GM13977 (cell line): Measurements from ENCODE around the gene HEPACAM.

Experiments used
- DNase-seq: peaks from one replicate; pipeline ENCODE4 v3.0.0; 2012; ENCODE audit warnings: low spot score
- in situ Hi-C: fragments of 300-500 bp; cut with MboI; formaldehyde crosslinking; loops from one replicate; pipeline ENCODE4 v1.12.0; 2022; ENCODE audit warnings: low sequenced_read_pairs, low pct_unique_long_range_greater_than_20kb, mixed read lengths, inconsistent platforms; ENCODE audit not compliant: unreplicated experiment
- TF ChIP-seq, protein P1 (sequence below): IDR thresholded peaks from 2 replicates; pipeline ENCODE4 v1.5.1; 2012; ENCODE audit warnings: mild to moderate bottlenecking, control low read depth; ENCODE audit not compliant: insufficient read depth; ENCODE audit errors: extremely low read depth, missing control alignments

The HEPACAM gene

DNA sequence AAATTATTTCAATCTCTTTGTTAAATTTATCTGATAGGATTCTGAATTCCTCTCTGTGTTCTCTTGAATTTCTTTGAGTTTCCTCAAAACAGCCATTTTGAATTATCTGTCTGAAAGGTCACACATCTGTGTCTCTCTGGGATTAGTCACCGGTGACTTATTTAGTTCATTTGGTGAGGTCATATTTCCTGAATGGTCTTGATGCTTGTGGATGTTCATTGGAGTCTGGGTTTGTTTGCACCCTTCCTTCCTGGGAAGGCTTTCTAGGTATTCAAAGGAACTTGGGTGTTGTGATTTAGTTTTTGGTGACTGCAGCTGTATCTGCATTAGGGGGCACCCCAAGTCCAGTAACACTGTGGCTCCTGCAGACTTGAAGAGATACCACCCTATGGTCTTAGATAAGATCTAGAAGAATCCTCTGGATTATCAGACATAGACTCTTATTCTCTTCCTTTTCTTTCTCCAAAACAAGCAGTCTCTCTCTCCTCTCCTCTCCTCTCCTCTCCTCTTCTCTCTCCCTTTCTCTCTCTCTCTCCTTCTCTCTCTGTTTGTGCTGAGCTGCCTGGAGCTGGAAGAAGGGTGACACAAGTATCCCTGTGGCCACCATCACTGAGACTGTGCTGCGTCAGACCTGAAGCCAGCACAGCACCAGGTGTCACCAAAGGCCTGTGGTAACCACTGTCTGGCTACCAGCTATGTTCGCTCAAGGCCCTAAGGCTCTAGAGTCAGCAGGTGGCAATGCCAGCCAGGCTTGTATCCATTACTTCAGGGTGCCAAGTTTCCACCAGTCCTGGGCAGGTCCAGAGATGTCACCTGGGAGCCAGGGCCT is 20.1 kb downstream of the HEPACAM start:
- TF ChIP-seq, protein P1, sequence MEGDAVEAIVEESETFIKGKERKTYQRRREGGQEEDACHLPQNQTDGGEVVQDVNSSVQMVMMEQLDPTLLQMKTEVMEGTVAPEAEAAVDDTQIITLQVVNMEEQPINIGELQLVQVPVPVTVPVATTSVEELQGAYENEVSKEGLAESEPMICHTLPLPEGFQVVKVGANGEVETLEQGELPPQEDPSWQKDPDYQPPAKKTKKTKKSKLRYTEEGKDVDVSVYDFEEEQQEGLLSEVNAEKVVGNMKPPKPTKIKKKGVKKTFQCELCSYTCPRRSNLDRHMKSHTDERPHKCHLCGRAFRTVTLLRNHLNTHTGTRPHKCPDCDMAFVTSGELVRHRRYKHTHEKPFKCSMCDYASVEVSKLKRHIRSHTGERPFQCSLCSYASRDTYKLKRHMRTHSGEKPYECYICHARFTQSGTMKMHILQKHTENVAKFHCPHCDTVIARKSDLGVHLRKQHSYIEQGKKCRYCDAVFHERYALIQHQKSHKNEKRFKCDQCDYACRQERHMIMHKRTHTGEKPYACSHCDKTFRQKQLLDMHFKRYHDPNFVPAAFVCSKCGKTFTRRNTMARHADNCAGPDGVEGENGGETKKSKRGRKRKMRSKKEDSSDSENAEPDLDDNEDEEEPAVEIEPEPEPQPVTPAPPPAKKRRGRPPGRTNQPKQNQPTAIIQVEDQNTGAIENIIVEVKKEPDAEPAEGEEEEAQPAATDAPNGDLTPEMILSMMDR: no peak
- in situ Hi-C loops: no loop called here

GRCh38 chr11:124902616-124903015 is 33.2 kb downstream of the HEPACAM start:
- in situ Hi-C loops: no loop called here
- no peak for DNase-seq
- TF ChIP-seq, protein P1: no peak

More for the DNA sequence above, 20.1 kb downstream of the HEPACAM start:
- no peak for DNase-seq

- DNase-seq: no peak
- TF ChIP-seq, protein P1: no peak
- in situ Hi-C loops: no loop called here
Measured at GRCh38 chr11:124900464-124900863, 35.4 kb downstream of the HEPACAM start.

GRCh38 chr11:124899383-124900145 is 36.3 kb downstream of the HEPACAM start:
- TF ChIP-seq, protein P1: no peak
- in situ Hi-C loops: no loop called here
- no peak for DNase-seq

DNA sequence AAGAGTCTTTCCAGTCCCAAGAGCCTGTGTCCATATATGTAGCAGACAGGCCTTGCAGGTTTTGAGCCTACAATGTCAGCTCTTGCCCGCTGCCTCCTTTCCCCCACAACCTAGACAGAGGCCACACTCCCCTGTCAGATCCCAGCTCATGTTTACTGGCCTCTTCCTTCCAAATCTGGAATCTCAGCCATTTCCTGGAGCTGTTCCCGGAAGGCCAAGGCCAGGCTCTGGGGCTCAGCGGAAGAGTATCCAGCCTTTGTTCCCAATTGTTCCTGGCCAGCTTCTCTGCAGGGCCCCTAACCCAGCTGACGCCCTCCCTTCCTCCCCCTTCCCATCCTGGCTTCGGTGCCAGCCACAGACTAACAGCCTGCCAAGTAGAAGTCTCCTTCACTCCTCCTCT is 37.1 kb downstream of the HEPACAM start:
- TF ChIP-seq, protein P1: no peak
- DNase-seq: no peak
- in situ Hi-C loops: no loop called here

DNA sequence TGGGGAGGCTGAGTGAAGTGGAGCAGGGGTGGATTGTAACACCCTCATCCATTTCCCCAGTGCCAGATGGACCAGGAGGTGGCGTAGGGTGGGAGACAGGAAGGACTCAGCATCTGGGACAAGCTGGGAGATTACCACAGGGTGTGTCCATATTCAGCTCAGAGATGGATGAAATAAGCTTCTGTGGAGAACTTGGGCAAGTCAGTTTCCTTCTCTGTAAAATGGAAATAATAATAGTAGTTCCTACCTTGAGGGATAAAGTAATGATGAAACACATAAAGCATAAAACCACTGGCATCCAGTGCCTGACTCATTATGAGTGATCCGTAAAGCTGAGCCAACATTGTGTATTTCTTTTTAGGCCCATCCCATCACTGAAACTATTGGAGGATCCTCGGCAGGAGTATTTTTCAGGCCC is 37.6 kb downstream of the HEPACAM start:
- no peak for DNase-seq
- TF ChIP-seq, protein P1: no peak
- in situ Hi-C loops: no loop called here
